Activated gamma-delta T cell (primary cell): ENCODE data around the gene NUP160.
A peak's percentile ranks its signal among the peaks of the same experiment; 100 is the strongest.
"Not testable (repeated sequence)": the region's sequence is repeated elsewhere in the genome, so short reads cannot be mapped to it uniquely, and the experiment has no call there.

Source experiments
- DNase-seq: peaks from one replicate; lab custom pipeline; 2025; lab: John Stamatoyannopoulos, UW
- total RNA-seq, 2 donors: gene quantifications; one replicate each; lab custom pipeline; 2026; lab: John Stamatoyannopoulos, UW

Gene NUP160
- 74.8 to 88.3 reads per million in 2 donors for total RNA-seq

GRCh38 chr11:47847892-47848699, at the start of gene NUP160:
Gene NUP160 (minus strand): TSS chr11:47848350. CDS start chr11:47848318, 32 bp downstream.
- DNase-seq = peak; percentile 78

GRCh38 chr11:47896199-47896598, 48.0 kb upstream of the NUP160 start:
- no peak for DNase-seq

GRCh38 chr11:47895035-47895434, 46.9 kb upstream of the NUP160 start:
- no peak for DNase-seq

GRCh38 chr11:47892546-47893276, 44.6 kb upstream of the NUP160 start:
- not testable (repeated sequence) for DNase-seq

- DNase-seq = no peak
These were observed 43.7 kb upstream of the NUP160 start for GRCh38 chr11:47891886-47892285.

- DNase-seq = no peak
These were observed 41.7 kb upstream of the NUP160 start for GRCh38 chr11:47889714-47890441.

GRCh38 chr11:47887910-47888569, 39.9 kb upstream of the NUP160 start:
- DNase-seq = no peak

- no peak for DNase-seq
These were observed 37.9 kb upstream of the NUP160 start for GRCh38 chr11:47886096-47886495.

- DNase-seq = not testable (repeated sequence)
These were observed 34.3 kb upstream of the NUP160 start for GRCh38 chr11:47882437-47882836.

- DNase-seq = no peak
These were observed 33.0 kb upstream of the NUP160 start for GRCh38 chr11:47881145-47881544.

GRCh38 chr11:47879259-47880158, 31.4 kb upstream of the NUP160 start:
- no peak for DNase-seq

- DNase-seq = not testable (repeated sequence)
These were observed 27.7 kb upstream of the NUP160 start for GRCh38 chr11:47875858-47876257.

- no peak for DNase-seq
These were observed 22.3 kb upstream of the NUP160 start for GRCh38 chr11:47870404-47870803.

- DNase-seq = no peak
These were observed 21.6 kb upstream of the NUP160 start for GRCh38 chr11:47869544-47870393.

- no peak for DNase-seq
These were observed 19.7 kb upstream of the NUP160 start for GRCh38 chr11:47867823-47868222.

- not testable (repeated sequence) for DNase-seq
These were observed 18.7 kb upstream of the NUP160 start for GRCh38 chr11:47866892-47867291.

- DNase-seq = no peak
These were observed 16.8 kb upstream of the NUP160 start for GRCh38 chr11:47864901-47865300.

- DNase-seq = no peak
These were observed 15.8 kb upstream of the NUP160 start for GRCh38 chr11:47863898-47864430.

- DNase-seq = no peak
These were observed 15.2 kb upstream of the NUP160 start for GRCh38 chr11:47863189-47863897.
